Measurements from ENCODE around the gene ATP5ME. TPM values are rescaled to one million over a fixed set of nuclear protein-coding genes. Genes with fewer than 3 reads are reported as not detected.
"Not testable (repeated sequence)": the region's sequence is repeated elsewhere in the genome, so short reads cannot be mapped to it uniquely, and the experiment has no call there.

The ATP5ME gene
- total RNA-seq, 4 donors from 2014 or later, result 74.5 to 126 (median 103) TPM

DNA sequence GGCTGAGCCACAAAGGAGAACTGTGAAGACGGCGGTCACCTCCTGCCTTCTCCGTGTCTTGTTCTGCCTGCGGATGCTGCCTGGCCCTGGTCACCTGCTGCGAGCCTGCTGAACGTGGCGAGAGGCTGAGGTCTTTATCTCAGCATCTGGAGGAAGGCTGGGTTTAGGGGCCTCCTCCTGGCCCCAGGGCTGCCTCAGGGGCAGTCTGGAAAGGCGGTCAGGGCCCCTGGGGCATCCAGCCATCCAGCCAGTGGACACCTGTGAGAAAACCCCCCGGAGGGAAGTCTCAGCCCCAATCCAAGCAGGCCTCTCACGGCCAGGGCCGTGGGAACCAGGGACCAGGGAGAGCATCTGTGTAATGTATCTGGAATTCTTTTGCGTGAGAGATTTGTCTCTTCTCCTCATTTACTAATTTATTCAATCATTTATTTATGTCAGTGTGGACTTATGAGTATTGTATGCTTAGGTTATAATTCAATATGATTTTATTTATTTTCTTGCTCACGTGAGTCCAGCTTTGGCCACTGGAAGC, 37.4 kb downstream of the ATP5ME start:
- Histone ChIP-seq H3K4me3 (no peak overlapping the region), H3K4me1 (no peaks in the 10 kb centered on the region), H3K27me3 (peaks cover 0 to 40% (median 0%) of the 10 kb centered on the region in 4 donors), H3K9me3 (peaks cover 0 to 13% (median 0%) of the 10 kb centered on the region in 3 donors), H3K36me3 (no peaks in the 10 kb centered on the region), H3K27ac (no peak overlapping the region)
- intact Hi-C loops (cut with DNase I), result no loop called here
- no peak for TF ChIP-seq POLR2A (IDR thresholded peaks at IDR 0.05)
- TF ChIP-seq, protein P1, sequence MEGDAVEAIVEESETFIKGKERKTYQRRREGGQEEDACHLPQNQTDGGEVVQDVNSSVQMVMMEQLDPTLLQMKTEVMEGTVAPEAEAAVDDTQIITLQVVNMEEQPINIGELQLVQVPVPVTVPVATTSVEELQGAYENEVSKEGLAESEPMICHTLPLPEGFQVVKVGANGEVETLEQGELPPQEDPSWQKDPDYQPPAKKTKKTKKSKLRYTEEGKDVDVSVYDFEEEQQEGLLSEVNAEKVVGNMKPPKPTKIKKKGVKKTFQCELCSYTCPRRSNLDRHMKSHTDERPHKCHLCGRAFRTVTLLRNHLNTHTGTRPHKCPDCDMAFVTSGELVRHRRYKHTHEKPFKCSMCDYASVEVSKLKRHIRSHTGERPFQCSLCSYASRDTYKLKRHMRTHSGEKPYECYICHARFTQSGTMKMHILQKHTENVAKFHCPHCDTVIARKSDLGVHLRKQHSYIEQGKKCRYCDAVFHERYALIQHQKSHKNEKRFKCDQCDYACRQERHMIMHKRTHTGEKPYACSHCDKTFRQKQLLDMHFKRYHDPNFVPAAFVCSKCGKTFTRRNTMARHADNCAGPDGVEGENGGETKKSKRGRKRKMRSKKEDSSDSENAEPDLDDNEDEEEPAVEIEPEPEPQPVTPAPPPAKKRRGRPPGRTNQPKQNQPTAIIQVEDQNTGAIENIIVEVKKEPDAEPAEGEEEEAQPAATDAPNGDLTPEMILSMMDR (IDR thresholded peaks at IDR 0.05), result no peak
- 70 to 80% methylated on average over 4 to 13 of the region's 13 CpGs for WGBS, 2 donors
- DNase-seq, result no peak

DNA sequence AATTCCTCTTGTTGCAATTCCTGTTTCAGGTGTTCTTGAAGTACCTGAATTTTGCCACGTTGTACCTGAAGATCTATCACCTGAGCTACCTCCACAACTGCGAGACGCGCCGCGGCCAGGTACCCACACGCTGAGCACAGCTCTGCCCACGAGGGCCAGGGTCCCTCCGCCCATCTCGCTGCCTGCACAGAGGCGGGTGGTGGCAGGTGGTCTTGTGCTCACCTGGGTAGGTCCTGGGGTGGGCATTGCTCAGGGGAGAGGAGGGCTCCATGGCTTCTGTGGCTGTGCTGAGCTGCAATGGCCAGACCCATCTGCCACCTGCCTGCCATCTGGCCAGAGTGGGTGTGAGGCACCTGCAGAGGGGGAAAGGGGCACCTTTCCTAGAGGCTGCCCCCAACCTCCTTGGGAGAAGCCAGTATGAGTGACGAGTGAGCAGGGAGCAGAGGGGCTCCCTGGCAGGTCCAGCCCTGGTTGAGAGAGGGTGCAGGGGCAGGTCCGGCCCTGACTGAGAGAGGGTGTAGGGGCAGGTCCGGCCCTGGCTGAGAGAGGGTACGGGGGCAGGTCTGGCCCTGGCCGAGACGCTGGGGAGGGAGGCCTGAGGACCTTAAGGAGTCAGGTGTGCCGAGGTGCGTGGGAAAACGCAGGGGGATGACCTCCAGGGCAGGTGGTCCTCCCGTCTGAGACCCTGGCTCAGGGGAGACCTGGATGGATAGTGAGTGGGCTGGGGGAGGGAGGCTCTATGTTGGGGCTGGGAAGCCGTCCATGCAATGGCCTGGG, 38.0 kb downstream of the ATP5ME start:
- Histone ChIP-seq H3K27me3 (peaks cover 0 to 36% (median 0%) of the 10 kb centered on the region in 4 donors), H3K4me1 (no peaks in the 10 kb centered on the region), H3K36me3 (no peaks in the 10 kb centered on the region), H3K27ac (no peak overlapping the region), H3K9me3 (peaks cover 0 to 7% (median 0%) of the 10 kb centered on the region in 3 donors), H3K4me3 (no peak overlapping the region)
- TF ChIP-seq, protein P1 (IDR thresholded peaks at IDR 0.05), result no peak
- no peak for TF ChIP-seq POLR2A (IDR thresholded peaks at IDR 0.05)
- 70 to 78% methylated on average over 10 to 16 of the region's 22 CpGs for WGBS, 2 donors
- intact Hi-C loops (cut with DNase I), result no loop called here
- no peak for DNase-seq

DNA sequence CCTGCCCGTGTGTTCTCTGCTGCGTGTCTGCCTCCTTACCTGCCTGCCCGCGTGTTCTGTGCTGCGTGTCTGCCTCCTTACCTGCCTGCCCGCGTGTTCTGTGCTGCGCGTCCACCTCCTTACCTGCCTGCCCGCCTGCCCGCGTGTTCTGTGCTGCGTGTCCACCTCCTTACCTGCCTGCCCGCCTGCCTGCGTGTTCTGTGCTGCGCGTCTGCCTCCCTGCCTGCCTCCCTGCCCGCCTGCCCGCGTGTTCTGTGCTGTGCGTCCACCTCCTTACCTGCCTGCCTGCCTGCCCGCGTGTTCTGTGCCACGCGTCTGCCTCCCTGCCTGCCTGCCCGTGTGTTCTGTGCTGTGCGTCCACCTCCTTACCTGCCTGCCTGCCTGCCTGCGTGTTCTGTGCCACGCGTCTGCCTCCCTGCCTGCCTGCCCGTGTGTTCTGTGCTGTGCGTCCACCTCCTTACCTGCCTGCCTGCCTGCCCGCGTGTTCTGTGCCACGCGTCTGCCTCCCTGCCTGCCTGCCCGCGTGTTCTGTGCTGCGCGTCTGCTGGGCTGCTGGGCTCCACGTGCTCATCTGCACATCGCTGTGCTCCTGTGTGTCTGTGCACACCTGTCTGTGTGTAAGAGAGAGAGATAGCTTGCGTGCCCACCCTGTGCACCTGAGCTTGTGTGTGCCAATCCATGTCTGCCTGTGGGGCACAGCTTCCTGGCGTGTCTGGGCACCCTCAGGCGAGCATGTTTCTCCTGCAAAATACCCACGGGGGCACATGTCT, 38.8 kb downstream of the ATP5ME start:
- H3K27ac ChIP-seq; DNase-seq; H3K36me3 ChIP-seq; H3K9me3 ChIP-seq; H3K4me3 ChIP-seq; H3K4me1 ChIP-seq; intact Hi-C loops (cut with DNase I): not testable (repeated sequence)
- WGBS, 2 donors, result 78 to 88% methylated on average over 10 to 43 of the region's 46 CpGs
- peaks cover 0 to 37% (median 0%) of the 10 kb centered on the region in 4 donors for H3K27me3 ChIP-seq

DNA sequence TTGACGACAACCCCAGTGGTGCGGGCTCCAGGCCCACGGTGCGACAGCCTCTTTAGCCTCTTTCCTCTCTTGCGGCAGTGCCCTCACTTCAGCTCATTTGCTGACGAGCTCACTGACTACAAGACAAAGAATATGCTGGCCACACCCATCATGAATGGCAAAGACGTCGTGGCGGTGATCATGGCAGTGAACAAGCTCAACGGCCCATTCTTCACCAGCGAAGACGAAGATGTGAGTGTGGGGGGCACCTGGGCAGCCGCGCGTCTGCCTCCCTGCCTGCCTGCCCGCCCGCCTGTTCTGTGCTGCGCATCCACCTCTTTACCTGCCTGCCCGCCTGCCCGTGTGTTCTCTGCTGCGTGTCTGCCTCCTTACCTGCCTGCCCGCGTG, 39.5 kb downstream of the ATP5ME start:
- Histone ChIP-seq H3K27ac (no peak overlapping the region), H3K9me3 (peaks cover 0 to 7% (median 0%) of the 10 kb centered on the region in 3 donors), H3K4me1 (no peaks in the 10 kb centered on the region), H3K36me3 (no peaks in the 10 kb centered on the region), H3K27me3 (peaks cover 0 to 43% (median 0%) of the 10 kb centered on the region in 4 donors), H3K4me3 (no peak overlapping the region)
- intact Hi-C loops (cut with DNase I), result no loop called here
- DNase-seq, result no peak
- 70 to 71% methylated on average over 21 to 22 of the region's 23 CpGs for WGBS, 2 donors
- no peak for TF ChIP-seq POLR2A (IDR thresholded peaks at IDR 0.05)
- TF ChIP-seq, protein P1 (IDR thresholded peaks at IDR 0.05), result no peak

DNA sequence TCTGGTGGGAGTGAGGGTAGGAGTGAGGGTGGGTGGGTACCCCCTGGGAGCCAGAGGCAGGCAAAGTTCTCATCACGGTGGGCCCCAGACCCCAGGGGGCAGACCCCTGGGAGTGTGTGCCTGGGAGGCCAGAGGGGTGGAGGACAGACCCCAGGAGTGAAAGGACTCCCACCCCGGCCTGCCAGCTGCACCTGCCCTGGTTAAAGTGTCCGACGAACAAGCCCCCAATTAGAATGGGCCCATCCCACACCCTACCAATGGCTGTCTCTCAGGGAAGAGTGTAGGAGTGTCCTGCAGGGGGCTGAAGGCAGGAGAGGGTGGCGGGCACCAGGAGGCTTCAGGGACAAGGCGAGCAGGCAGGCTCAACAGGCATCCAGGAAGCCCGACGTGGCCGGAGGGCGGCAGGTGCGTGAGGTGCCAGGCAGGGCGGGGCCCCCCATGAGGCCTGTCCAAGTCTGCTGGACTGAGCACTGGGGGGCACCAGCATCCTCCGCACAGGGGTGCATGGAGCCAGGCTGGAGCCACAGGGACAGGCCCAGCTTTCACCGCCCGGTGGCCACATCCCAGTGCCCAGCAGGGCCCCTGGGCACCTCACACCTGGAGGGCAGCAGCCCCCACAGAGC, 40.0 kb downstream of the ATP5ME start:
- 50 to 59% methylated on average over 2 to 11 of the region's 15 CpGs for WGBS, 2 donors
- H3K27me3 ChIP-seq, result peaks cover 0 to 43% (median 0%) of the 10 kb centered on the region in 4 donors
- no peak overlapping the region for H3K27ac ChIP-seq
- H3K36me3 ChIP-seq, result no peaks in the 10 kb centered on the region
- no peak overlapping the region for H3K4me3 ChIP-seq
- intact Hi-C loops (cut with DNase I), result no loop called here
- no peaks in the 10 kb centered on the region for H3K4me1 ChIP-seq
- peaks cover 0 to 7% (median 0%) of the 10 kb centered on the region in 3 donors for H3K9me3 ChIP-seq
- TF ChIP-seq, protein P1 (IDR thresholded peaks at IDR 0.05), result no peak
- no peak for TF ChIP-seq POLR2A (IDR thresholded peaks at IDR 0.05)
- DNase-seq, result no peak

All from esophagus squamous epithelium (tissue), 5 donors.